GM19043 (cell line): ENCODE results near the gene NCAM2.

ENCODE experiments used
- ATAC-seq: cut with Tn5 transposase; IDR thresholded peaks from one replicate; pipeline ENCODE4 v1.9.1; 2021; ENCODE audit warnings: low read depth; ENCODE audit not compliant: unreplicated experiment

Gene NCAM2

DNA sequence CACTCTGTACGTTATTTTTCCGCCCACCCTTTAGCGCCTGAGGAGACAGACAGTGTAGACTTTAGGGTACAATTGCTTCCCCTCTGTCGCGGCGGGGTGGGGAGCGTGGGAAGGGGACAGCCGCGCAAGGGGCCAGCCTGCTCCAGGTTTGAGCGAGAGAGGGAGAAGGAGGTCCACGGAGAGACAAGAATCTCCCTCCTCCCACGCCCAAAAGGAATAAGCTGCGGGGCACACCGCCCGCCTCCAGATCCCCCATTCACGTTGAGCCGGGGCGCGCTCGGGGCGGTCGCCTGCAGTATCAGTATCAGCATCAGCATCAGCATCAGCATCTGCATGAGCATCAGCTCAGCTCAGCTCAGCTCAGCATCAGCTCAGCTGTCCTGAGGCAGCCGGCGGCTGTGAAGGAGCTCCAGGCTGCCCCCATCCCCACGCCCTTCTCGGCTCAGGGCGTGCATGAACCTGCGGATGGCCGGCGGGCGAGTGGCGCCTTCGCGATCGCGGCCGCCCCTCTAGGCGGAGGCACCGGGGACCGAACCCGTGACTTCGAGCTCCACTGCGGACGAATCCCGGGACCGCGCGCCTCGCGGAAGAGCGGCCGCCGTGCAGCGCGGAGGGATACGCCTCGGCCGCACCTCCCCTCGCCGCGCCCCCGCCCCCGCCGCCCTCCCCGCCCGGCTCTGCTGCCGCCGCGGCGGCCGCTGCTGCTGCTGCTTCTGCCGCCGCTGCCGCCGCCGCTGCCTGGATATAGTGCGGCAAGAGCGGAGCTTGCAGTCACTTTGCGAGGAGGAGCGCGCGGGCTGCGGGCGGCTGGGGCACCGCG, at the start of gene NCAM2:
NCAM2 (plus strand) TSS at position 774 of the 820 bp plus-strand sequence.
- ATAC-seq = peak; percentile 57

DNA sequence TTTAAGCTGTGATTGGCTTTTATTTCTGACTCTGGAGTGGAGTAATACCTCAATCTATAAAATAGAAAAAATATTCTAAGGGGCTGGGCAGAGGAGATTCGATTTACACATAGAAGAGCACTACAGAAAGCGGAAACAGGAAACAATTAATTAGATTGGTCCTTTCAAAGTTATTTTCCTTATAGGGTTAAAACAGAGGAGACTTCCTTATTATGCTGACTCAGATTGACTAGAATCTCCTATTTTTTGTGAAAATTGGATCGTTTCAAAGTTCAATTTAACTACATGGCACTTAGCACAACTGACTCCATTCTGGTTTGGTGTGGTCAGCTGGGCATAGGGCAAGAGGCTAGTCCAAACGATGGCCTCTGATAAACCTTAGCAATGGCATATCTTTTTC, 48.3 kb upstream of the NCAM2 start:
- ATAC-seq = no peak

DNA sequence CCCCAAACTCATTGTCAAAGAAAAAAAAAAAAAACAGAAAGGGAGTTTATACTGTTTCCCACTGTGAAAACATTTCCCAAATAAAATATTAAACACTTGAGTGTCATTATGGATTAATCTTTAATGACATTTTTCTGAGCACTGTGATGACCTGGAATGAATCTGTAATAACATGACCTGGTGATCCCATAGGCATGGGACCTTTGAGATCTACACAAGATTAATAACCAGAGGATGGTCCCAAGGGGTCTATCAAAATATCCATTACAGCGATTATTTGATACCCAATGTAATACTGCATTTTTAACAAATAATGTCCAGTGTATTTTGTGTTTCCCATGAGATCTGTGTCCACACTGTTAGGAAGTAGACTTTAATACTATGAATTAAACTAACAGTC, 32.4 kb upstream of the NCAM2 start:
- ATAC-seq = no peak

DNA sequence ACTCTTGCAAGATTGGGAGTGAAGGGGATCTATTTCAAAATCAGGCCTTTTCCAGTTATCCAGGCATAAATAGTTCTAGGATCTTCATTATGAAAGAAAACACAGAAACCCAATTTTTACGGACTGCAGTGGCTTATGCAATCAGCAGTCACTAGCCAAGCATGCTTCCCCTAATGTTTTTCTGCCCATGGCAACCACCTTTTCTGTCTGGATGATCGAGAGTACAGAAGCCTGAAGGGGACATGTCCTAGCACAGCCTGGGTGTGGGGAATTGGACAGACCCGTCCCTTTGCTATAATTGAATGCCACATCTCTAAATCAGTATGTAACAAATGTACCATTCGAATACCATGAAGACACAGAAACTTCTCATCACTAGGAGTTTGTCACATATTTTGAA, 29.8 kb upstream of the NCAM2 start:
- no peak for ATAC-seq

DNA sequence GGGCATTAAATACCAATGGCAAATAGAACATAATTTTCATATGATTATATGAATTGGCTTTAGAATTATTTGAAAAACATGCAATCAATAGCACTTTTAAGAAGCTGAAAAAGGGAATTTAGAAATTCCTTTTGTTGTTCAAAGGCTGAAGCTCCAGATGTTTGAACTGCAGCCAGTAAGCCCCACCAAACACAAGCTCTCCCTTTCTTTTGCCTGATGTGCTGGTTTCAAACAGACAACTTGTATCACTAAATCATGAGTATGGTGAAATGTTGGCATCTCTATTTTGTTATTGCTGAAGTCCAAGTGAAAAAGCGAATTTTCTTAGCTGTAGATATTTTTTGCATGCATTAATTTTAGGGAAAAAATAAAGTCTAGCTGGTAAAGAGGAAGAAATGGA, 27.5 kb upstream of the NCAM2 start:
- ATAC-seq = no peak

DNA sequence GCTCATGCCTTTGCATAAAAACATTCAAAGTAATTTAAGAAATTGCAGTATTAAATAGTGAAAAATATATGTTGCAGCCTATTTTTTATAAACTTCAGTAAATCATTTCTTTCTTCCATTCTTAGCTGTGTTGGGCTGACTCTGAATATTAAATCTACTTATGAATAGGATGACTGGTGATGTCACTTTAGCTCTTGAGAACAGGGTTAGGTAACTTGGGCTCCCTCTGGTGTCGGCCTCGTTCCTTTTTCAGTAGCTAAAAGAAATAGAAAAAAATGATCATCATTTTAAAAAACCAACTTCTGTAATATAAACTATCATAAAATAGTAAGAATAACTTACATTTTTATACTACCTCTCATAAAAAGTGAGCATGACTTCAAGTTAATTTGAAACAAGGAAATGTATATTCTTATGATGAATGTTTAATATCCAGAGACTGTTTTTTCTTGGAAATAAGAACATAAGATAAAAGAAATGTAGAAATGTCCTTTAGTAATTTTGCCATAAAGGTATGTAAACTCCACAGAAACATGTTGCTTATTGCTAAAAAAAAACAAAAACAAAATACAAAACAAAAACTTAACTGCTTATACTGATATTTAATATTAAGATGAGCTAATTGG, 26.8 kb upstream of the NCAM2 start:
- ATAC-seq = no peak

DNA sequence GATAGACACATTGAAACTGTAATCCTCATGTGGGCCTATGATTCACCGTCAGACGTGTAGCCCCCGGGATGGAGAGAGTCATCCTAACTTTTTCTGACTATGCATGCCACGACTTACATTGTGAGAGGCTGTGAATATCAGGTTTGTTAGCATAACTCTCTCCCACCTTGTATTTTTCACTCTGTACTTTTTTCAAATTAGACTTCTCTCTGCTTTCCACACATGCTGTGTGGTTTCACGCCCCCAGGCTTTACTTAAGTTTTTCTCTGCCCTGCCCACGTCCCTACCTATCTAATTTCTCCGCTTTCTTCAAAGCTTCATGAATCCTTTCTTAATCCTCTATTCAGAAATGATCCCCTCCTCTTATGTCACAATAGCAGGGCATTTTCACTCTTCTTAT, 3.4 kb upstream of the NCAM2 start:
- no peak for ATAC-seq

DNA sequence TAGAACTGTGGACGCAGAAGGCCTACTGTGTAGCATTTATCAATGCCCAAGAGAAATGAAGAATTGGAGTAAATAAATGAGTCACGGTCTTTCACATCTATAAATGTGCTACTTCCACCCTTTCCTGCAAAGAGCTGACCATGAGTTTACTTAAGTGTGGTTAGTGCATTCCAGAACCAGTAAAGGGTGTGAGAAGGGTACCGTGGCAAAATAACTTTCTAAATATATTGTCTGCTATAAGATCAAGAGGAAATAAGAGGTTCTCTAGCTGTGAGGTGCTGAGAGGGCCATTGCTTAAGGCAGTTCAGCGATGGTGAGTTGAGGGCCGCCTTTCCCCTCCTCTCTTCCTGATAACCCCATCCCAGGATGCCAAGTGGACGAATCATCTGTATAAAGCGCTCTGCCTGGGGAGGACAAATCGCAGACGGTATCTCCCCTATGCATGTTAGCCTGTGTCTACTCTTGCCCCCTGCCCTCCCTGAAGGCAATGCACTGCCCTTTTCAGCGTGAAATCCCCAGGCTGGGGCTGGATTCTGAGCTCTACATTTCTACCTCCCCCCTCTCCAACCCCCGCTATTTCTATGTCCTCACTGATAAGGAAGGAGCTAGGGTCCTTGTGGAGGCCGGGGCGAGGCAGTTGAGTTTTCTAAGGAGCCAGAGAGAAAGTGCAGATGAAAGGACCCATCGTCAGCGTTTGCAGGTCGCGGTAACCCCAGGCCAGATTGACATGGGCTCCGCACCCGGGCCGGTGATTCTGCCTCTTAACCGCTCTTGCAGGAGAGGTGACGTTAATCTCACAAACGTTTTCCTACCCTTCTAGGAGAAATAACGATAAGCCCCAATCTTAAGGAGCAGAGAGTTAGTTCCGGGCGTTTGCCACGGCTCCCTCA, 1.5 kb upstream of the NCAM2 start:
- ATAC-seq = no peak

DNA sequence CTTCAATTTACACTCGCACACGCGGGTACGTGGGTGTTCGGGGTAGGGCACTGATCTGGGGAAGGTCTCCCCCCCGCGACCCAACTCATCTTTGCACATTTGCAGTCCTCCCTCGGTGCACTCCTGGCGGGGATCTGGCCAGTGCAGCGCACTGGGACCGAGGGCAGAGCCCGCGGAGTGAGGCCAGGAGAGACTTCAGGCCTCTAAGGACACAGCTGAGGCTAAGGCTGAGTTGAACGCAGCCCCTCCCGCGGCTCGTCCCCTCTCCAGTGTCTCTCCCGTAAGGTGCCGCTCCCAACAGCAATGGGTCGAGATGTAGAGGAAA, 936 bp upstream of the NCAM2 start:
- no peak for ATAC-seq

DNA sequence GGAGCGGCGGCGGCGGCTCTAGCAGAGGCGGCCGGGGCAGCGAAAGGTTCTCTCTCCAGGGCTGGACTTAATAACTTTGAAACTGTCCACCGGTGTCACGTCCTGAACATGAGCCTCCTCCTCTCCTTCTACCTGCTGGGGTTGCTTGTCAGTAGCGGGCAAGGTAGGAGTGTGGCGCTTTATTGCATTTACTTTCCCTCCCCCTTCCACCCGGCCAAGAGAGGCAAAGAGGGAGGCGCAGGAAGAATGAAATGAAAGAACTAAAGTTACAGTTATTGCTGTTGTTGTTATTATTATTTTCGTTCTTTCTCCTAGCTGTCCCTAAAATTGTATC, 214 bp downstream of the NCAM2 start:
- ATAC-seq = peak; percentile 14

DNA sequence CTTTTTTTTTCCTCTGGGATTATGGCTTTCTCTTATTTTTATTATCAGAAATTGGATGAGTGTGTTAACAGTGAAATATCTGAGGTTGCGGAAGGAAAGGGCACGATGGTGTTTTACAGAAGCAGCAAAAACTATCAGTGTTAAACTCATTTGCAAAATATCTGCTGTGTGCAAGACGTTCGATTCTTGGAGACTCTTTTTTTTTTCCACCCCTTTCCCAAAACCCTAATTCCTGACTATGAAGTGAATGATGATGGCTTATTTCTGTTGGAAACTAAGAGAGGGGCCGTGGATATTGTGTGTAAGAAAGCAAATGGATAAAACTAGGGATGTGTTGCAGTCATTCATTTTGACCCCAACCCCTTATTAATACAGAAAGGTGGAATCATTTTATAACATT, 677 bp downstream of the NCAM2 start:
- no peak for ATAC-seq

DNA sequence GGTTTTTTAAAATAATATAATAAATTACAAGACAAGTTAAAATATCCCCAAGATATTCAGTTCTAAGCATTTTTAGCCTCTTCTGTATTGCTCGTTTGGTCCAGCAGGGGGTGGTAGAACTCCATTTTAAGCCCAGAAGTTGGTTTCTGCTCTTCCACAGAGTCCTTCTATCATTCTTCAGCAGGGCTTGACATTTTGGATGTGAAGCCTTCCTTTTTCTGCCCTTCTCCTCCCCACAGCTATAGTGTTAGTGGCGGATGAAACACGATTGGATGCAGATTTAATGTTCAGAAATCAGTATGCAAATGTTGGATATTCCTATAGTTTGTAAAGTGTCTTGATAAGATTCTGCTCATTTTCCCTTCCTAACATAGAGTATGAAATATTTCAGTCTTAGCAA, 1.4 kb downstream of the NCAM2 start:
- ATAC-seq = no peak

DNA sequence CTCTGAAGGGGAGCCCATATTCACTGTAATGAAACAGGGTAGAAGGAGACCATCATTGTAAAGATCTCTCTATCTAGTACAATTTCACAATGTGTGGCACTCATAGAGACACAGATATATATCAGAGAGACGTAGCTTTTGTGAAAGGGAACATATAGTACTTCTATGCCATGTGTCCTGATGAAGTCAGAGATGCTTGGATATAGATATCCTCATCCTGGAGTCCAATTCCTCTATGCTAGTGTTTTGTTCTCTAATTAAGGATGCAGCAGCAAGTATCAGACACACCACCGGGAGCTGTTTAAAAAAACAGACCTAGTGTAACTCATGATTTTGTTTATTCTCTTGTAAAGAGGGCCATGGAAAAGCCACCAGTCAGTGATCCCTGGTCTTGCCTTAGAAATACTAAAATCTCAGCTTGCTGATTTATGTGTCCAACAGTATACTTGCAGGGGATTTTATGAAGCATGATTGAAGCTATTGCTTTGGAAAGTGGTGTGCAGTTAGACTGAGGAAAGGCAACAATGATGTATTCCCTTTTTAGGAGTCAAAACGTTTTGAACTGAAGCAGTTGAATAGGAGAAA, 2.5 kb downstream of the NCAM2 start:
- ATAC-seq = no peak

DNA sequence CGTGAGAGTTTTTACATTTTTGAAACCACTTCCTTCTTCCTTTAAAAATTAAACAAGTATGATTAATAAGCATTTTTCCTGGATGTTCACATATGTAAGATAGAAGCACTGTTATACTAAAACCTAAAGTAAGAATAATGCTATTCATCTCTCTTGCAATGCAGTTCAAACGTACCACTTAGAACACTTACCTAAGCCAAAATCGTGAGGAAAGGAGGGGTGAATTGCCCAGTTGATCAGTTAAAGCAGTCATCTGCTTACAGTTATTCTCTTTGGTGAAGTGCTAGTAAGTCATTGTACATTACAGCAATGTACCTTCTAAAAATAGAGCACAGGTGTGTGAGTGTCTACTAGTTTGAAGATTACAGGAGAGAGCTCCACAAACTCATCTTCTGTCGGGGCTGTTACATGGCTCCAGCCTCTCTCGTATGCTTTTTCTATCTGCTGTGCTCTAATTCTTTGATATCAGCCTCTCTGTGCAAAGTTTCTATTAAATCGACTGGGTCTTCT, 3.4 kb downstream of the NCAM2 start:
- ATAC-seq = no peak

DNA sequence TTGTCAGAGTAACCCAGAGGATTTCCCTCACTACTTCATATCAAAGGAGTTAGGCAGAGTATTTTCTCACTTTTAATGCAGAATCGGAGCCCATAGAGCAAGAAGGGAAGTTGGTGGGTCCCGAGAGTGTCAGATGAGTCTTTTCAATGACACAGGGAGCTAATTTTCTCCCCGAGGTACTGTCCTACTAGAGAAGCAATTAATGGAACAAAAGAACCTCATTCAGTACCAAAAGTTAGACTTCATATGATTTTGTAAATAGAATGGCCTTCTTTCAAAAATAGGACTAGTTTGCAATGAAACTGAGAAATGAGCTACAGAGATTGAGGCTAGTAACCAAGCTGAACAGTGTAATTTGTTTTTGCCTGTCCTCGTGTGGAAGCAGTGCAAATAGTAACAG, 3.9 kb downstream of the NCAM2 start:
- ATAC-seq = no peak

DNA sequence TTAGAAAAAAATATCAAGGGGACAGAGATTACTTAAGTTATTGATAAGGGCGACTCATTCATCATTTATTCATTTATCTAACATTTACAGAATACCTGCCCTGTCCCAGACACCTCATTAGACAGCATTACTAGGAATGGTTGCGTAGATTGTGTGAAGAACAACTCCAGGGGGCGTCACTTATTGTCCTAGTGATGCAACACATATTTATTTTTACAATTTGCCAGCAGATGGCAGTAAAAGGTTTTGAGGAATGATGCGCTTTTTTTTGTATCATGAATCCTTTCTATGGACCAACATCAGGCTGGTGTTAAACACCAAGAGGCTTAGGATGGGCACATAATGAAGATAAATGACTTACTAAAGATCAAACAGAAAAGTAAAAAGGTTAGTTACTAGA, 5.5 kb downstream of the NCAM2 start:
- ATAC-seq = no peak

DNA sequence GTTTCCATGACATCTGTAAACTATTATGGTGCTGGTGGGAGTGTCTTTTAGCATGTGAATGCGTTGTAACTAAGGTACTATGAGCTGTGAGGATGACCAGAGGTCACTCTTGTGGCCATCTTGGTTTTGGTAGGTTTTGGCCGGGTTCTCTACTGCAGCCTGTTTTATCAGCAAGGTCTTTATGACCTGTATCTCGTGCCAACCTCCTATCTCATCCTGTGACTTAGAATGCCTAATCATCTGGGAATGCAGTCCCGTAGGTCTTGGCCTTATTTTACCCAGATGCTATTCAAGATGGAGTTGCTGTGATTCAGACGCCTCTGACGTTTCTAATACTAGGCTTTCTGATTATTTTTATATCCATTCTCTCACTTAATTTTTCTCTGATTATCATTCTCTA, 9.4 kb downstream of the NCAM2 start:
- ATAC-seq = no peak

DNA sequence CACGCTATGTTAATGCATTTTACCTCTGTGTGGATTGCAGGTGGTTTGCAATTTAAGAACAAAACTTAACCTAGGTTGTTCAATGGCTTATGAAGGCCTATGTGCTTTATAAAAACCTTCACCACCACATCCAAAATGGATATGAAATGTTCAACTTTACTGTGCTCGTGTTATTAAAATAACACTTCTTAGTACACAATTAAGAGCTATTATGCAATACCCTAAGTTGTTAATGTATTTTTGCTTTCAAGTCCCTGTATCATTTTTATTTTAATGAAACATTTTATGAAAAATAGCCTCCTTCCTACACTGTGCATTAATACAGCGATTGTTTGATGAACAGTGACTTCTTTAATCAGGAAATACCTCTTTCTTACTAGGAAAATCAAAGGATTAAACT, 12.0 kb downstream of the NCAM2 start:
- no peak for ATAC-seq

DNA sequence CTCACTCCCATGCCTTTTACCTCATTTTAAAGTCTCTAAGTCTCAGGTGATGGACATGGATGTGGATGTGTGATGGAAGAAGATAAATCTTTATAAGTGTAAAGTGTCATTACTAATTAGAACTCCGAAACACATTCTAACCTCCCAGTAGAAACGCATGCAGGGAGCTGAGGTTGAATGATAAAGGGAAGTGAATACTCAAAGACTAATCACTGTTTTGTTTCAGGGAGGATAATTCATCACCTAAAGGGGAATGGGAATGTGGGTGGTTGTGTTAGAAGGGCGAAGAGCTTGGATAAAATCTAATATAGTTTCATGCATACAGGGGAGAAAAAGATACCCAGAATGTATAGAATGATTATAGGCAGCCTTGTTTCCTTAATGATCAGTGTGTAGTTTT, 12.5 kb downstream of the NCAM2 start:
- no peak for ATAC-seq

DNA sequence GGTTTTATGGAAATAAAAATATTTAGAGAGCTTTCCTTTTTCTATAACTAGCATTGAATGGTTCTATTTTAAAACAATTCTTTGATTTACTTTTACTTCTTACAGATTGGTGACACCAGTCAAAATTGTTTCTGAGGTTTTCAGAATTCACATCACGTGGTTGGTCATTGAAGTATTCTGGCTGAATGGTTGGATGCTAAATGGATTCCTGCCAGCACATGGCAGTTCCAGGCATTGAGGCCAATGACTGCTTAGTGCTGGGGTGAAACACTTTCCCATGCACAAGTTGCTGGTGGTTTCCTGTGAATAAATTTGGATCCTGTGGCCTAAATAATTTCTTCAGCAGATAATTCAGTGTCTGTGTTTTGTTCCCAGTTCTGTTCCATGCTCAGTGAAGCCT, 20.6 kb downstream of the NCAM2 start:
- ATAC-seq = no peak

DNA sequence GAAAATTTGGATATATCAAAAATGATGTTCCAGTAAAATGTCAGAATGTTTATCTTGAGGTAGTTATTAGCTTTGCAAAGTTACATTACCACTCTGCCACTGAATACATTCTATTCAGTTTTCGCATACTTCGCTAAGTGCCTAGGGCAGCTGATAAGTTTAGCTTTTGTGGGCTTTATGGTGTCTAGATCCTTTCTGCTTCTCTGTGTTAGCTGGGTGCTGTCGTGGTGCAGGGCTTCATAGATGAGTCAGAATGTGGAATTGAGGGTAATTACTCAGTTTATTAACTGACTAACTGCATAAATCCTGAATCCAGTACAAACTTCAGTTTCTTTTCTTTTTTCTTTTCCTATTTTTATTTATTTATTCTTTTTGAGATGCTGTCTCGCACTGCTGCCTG, 21.5 kb downstream of the NCAM2 start:
- ATAC-seq = no peak
